ENCODE results near the gene HOXC10.

Gene HOXC10

DNA sequence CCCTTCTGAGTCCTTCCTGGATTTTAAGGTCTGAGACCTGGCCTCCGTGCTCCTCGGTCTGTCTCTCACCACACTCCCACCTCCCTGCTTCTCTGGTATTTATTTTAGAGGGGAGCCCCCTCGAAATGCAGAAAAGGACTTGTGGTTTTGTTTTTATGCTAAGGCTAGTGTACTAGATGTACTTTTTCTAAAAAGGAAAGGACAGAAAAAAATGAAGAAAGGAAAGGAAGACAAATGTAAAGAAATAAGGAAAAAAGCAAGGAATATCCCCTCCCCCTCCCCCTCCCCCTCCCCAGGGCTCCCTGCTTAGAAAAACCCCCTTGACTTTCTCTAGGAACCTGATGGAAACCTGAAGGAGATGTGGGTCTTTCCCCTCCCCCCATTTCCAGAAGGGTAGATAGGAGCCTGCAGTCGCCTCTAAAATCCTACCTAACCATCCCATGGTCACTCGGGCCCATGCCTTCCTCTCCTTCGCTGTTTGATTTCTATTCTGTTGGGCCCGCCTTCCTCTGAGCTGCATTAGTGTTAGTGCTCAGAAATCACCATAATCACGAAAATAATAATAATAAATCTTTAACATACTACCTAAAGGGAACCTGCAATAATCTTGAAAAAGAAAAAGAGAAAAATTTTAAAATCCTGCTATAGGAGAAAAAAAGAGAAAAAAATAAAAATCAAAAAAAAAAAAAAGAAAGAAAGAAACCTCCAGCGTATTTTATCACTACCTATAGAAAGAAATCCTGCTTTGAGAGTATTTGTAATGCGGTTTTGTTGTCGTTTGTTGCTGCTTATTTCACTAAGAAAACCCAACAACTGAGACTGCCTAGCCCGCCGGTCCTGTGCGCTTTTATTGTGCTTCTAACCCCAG lies 27.0 kb downstream of the HOXC10 start:
- in situ Hi-C loops (cut with HindIII; ENCODE audit: low sequenced_read_pairs): loop anchor here (25.0 kb wide), 1 partner anchor 175 kb away; the partner anchor contains the start of gene SMUG1
- DNase-seq (ENCODE audit: low read depth, low spot score): no peak
- no peak for TF ChIP-seq CTCF (IDR thresholded peaks at IDR 0.05; ENCODE audit: low read depth, low read length)
- no peak overlapping the region for H3K4me3 ChIP-seq (ENCODE audit: low read depth, low read length)

DNA sequence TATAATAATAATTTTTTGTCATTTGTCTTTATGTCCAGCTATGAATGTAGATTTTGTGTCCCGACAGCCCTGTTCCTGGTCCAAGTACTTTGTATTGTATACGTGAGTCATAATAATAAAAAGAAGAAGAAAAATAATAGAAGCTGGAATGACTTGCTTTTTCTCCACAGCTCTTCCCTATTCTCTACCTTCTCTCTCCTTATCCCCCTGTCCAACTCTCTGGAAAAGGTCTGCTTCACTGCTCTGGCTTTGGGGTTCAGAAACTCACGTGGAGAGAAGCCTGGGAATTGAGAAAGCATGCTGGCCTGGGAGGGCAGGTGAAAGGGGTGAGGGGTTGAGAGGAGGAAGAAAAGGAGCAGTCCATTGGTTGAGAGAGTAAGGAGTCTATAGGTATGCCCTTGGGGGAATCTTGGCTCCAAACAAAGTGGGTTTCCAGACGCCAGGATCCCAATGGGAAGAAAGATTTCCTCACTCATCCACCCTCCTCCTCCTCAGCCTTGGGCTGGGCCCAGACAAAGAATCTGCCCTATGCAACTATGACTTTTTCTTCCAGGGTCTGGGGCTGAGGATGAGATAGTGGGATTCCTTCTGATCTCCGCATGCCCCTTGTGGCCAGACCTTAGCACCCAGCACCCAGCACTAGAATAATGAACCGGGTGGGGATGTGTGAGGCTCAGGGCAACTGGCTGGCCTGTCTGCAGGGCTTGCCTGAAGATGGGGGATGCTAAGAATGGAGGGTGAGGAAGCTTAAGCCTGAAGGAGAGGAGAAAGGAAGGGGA lies 27.9 kb downstream of the HOXC10 start:
- DNase-seq (ENCODE audit: low read depth, low spot score): no peak
- no peak for TF ChIP-seq CTCF (IDR thresholded peaks at IDR 0.05; ENCODE audit: low read depth, low read length)
- H3K4me3 ChIP-seq (ENCODE audit: low read depth, low read length): no peak overlapping the region
- in situ Hi-C loops (cut with HindIII; ENCODE audit: low sequenced_read_pairs): loop anchor here (25.0 kb wide), 1 partner anchor 174 kb away; the partner anchor contains the start of gene SMUG1

- TF ChIP-seq CTCF (IDR thresholded peaks at IDR 0.05; ENCODE audit: low read depth, low read length): no peak
- in situ Hi-C loops (cut with HindIII; ENCODE audit: low sequenced_read_pairs): loop anchor here (25.0 kb wide), 1 partner anchor 173 kb away; the partner anchor contains the start of gene SMUG1
- no peak overlapping the region for H3K4me3 ChIP-seq (ENCODE audit: low read depth, low read length)
- DNase-seq (ENCODE audit: low read depth, low spot score): no peak
Observed at GRCh38 chr12:54014377-54015017, 29.6 kb downstream of the HOXC10 start.

- H3K4me3 ChIP-seq (ENCODE audit: low read depth, low read length): no peak overlapping the region
- TF ChIP-seq CTCF (IDR thresholded peaks at IDR 0.05; ENCODE audit: low read depth, low read length): no peak
- in situ Hi-C loops (cut with HindIII; ENCODE audit: low sequenced_read_pairs): loop anchor here (25.0 kb wide), 1 partner anchor 172 kb away; the partner anchor contains the start of gene SMUG1
- no peak for DNase-seq (ENCODE audit: low read depth, low spot score)
Observed at GRCh38 chr12:54015018-54015931, 30.3 kb downstream of the HOXC10 start.

- no peak for DNase-seq (ENCODE audit: low read depth, low spot score)
- in situ Hi-C loops (cut with HindIII; ENCODE audit: low sequenced_read_pairs): loop anchor here (25.0 kb wide), 1 partner anchor 171 kb away; the partner anchor contains the start of gene SMUG1
- no peak for TF ChIP-seq CTCF (IDR thresholded peaks at IDR 0.05; ENCODE audit: low read depth, low read length)
- peak overlapping the region; percentile 64 for H3K4me3 ChIP-seq (ENCODE audit: low read depth, low read length)
Observed at GRCh38 chr12:54016051-54016450, 31.1 kb downstream of the HOXC10 start.
